Measurements from ENCODE around the gene PPP4R4. TPM values are rescaled to one million over a fixed set of nuclear protein-coding genes. Genes with fewer than 3 reads are reported as not detected.

PPP4R4 gene
- total RNA-seq, 2 donors from 2014 or later = 0.28 TPM; not detected in 1

- DNase-seq (no peak), ATAC-seq (no peak)
- intact Hi-C loops (cut with DNase I, micrococcal nuclease) = no loop called here
Observed at GRCh38 chr14:94321421-94322271, 147.5 kb downstream of the PPP4R4 start.

GRCh38 chr14:94322648-94323570 is 148.8 kb downstream of the PPP4R4 start, which contains the start of gene SERPINA6:
TSS of gene SERPINA6 (minus strand) at chr14:94323336. CDS start at chr14:94314648, 8,688 bp downstream.
- ATAC-seq = peak; percentile 30
- intact Hi-C loops (cut with DNase I, micrococcal nuclease) = no loop called here
- no peak for DNase-seq

GRCh38 chr14:94328196-94328595 is 154.1 kb downstream of the PPP4R4 start:
- ATAC-seq (no peak), DNase-seq (no peak)
- intact Hi-C loops (cut with DNase I, micrococcal nuclease) = no loop called here

Other genes starting within 250 kb of the PPP4R4 start
- gene FAM181A, start 247.0 kb upstream of the PPP4R4 start, total RNA-seq = not detected
- gene ASB2, start 197.8 kb upstream of the PPP4R4 start, total RNA-seq = 10 to 100 TPM in 1 of 2 donors, 1 to 10 TPM in 1; 1.5 to 13.7 TPM
- not detected for gene CCDC197, start 177.0 kb upstream of the PPP4R4 start, total RNA-seq
- gene OTUB2, start 148.0 kb upstream of the PPP4R4 start, total RNA-seq = 1 to 10 TPM; 2.0 to 4.7 TPM
- gene DDX24, start 93.1 kb upstream of the PPP4R4 start, total RNA-seq = 100 to 1,000 TPM; 102 to 106 TPM
- gene IFI27L1, start 93.0 kb upstream of the PPP4R4 start, total RNA-seq = 10 to 100 TPM; 33.9 to 40.5 TPM
- gene IFI27, start 63.6 kb upstream of the PPP4R4 start, total RNA-seq = 1,000 to 10,000 TPM in 1 of 2 donors, 100 to 1,000 TPM in 1; 498 to 1,280 TPM
- 10 to 100 TPM; 32.3 to 39.3 TPM for gene IFI27L2, start 44.7 kb upstream of the PPP4R4 start, total RNA-seq
- under 1 TPM; 0.18 to 0.31 TPM for gene SERPINA10, start 118.9 kb downstream of the PPP4R4 start, total RNA-seq
- gene SERPINA6, start 149.0 kb downstream of the PPP4R4 start, total RNA-seq = 1 to 10 TPM; 1.6 to 1.7 TPM
- gene SERPINA2, start 192.4 kb downstream of the PPP4R4 start, total RNA-seq = not detected
- gene SERPINA1, start 214.3 kb downstream of the PPP4R4 start, total RNA-seq = 100 to 1,000 TPM; 185 to 197 TPM